ENCODE data around the gene TSPAN9.

DNA sequence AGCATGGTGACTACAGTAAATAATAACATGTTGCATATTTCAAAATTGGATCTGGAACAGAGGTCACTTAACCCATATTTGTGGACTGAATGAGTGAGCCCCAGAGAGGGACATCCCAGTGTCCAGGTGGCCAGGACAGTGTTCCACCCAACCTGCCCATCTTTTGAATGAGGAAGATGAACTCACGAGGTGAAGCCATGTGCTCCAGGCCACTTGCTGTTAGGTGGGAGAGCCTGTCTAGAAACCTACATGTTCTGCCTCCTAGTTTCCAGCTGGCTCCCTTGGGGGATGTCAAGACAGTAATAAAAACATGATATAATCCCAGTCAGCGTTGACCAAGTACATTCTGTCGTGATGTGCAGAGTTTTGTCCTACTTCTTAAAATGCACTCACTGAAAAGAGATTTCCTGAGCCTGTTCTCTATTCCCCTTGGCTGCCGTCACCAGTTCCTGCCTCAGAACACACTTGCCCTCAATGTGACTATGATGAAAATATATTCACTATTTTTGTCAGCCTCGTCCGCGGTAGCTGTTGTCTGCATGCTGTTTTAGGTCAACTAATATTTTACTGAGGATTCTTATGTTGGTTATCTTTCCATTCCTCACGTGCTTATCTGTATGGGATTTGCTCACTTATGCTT, 25.7 kb downstream of the TSPAN9 start:
- TF ChIP-seq, protein P1, sequence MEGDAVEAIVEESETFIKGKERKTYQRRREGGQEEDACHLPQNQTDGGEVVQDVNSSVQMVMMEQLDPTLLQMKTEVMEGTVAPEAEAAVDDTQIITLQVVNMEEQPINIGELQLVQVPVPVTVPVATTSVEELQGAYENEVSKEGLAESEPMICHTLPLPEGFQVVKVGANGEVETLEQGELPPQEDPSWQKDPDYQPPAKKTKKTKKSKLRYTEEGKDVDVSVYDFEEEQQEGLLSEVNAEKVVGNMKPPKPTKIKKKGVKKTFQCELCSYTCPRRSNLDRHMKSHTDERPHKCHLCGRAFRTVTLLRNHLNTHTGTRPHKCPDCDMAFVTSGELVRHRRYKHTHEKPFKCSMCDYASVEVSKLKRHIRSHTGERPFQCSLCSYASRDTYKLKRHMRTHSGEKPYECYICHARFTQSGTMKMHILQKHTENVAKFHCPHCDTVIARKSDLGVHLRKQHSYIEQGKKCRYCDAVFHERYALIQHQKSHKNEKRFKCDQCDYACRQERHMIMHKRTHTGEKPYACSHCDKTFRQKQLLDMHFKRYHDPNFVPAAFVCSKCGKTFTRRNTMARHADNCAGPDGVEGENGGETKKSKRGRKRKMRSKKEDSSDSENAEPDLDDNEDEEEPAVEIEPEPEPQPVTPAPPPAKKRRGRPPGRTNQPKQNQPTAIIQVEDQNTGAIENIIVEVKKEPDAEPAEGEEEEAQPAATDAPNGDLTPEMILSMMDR (IDR thresholded peaks at IDR 0.05; ENCODE audit: low read depth, low read length, missing input control), result no peak
- no peak for TF ChIP-seq EGR1 (IDR thresholded peaks at IDR 0.05; ENCODE audit: low read depth in 2 of 2)
- no peak for TF ChIP-seq TAF1 (conservative IDR thresholded peaks at IDR 0.05)
- no peak for TF ChIP-seq RXRA (IDR thresholded peaks at IDR 0.05)
- TF ChIP-seq, protein P2, sequence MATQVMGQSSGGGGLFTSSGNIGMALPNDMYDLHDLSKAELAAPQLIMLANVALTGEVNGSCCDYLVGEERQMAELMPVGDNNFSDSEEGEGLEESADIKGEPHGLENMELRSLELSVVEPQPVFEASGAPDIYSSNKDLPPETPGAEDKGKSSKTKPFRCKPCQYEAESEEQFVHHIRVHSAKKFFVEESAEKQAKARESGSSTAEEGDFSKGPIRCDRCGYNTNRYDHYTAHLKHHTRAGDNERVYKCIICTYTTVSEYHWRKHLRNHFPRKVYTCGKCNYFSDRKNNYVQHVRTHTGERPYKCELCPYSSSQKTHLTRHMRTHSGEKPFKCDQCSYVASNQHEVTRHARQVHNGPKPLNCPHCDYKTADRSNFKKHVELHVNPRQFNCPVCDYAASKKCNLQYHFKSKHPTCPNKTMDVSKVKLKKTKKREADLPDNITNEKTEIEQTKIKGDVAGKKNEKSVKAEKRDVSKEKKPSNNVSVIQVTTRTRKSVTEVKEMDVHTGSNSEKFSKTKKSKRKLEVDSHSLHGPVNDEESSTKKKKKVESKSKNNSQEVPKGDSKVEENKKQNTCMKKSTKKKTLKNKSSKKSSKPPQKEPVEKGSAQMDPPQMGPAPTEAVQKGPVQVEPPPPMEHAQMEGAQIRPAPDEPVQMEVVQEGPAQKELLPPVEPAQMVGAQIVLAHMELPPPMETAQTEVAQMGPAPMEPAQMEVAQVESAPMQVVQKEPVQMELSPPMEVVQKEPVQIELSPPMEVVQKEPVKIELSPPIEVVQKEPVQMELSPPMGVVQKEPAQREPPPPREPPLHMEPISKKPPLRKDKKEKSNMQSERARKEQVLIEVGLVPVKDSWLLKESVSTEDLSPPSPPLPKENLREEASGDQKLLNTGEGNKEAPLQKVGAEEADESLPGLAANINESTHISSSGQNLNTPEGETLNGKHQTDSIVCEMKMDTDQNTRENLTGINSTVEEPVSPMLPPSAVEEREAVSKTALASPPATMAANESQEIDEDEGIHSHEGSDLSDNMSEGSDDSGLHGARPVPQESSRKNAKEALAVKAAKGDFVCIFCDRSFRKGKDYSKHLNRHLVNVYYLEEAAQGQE (IDR thresholded peaks at IDR 0.05), result no peak
- no peak for TF ChIP-seq GABPA (IDR thresholded peaks at IDR 0.05 in 1 of 2, conservative IDR thresholded peaks at IDR 0.05 in 1 of 2)
- no peak for TF ChIP-seq SP1 (IDR thresholded peaks at IDR 0.05)
- TF ChIP-seq, protein P3, sequence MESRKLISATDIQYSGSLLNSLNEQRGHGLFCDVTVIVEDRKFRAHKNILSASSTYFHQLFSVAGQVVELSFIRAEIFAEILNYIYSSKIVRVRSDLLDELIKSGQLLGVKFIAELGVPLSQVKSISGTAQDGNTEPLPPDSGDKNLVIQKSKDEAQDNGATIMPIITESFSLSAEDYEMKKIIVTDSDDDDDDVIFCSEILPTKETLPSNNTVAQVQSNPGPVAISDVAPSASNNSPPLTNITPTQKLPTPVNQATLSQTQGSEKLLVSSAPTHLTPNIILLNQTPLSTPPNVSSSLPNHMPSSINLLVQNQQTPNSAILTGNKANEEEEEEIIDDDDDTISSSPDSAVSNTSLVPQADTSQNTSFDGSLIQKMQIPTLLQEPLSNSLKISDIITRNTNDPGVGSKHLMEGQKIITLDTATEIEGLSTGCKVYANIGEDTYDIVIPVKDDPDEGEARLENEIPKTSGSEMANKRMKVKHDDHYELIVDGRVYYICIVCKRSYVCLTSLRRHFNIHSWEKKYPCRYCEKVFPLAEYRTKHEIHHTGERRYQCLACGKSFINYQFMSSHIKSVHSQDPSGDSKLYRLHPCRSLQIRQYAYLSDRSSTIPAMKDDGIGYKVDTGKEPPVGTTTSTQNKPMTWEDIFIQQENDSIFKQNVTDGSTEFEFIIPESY (IDR thresholded peaks at IDR 0.05), result no peak
- TF ChIP-seq, protein P4, sequence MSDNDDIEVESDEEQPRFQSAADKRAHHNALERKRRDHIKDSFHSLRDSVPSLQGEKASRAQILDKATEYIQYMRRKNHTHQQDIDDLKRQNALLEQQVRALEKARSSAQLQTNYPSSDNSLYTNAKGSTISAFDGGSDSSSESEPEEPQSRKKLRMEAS (IDR thresholded peaks at IDR 0.05), result no peak

Data from liver (tissue), 3 donors.